GM13976 (cell line): ENCODE data around the gene CCDC18.
A peak's percentile ranks its signal among the peaks of the same experiment; 100 is the strongest.

Source experiments
- DNase-seq: peaks from one replicate; pipeline ENCODE4 v3.0.0; 2012; ENCODE audit warnings: low spot score
- in situ Hi-C: fragments of 300-500 bp; cut with MboI; formaldehyde crosslinking; loops from one replicate; pipeline ENCODE4 v1.12.0; 2022; ENCODE audit warnings: low sequenced_read_pairs, mixed read lengths, inconsistent platforms; ENCODE audit not compliant: unreplicated experiment
- TF ChIP-seq, protein P1 (sequence below): IDR thresholded peaks from 2 replicates; pipeline ENCODE4 v1.5.1; 2012; ENCODE audit warnings: borderline replicate concordance, mild to moderate bottlenecking; ENCODE audit not compliant: insufficient read depth; ENCODE audit errors: extremely low read depth, missing control alignments, control extremely low read depth

Gene CCDC18

DNA sequence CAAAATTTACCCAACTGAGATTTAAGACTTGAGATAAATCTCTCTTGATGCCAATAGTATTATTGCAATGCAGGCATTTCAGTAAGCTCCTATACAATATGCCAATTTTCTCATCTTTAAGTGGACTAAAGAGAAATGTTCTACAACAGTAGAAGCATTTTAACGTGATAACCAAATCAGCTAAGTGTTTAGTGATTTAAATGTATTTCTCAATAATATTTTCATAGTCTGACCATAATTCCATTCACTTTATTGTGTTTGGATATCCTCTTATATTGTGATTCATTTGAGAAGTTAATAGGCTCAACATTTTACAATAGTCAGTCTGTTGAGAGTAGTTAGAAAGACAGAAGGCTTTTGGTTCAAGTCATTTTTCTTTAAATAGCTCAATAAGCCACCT is 120.6 kb downstream of the CCDC18 start:
- TF ChIP-seq, protein P1, sequence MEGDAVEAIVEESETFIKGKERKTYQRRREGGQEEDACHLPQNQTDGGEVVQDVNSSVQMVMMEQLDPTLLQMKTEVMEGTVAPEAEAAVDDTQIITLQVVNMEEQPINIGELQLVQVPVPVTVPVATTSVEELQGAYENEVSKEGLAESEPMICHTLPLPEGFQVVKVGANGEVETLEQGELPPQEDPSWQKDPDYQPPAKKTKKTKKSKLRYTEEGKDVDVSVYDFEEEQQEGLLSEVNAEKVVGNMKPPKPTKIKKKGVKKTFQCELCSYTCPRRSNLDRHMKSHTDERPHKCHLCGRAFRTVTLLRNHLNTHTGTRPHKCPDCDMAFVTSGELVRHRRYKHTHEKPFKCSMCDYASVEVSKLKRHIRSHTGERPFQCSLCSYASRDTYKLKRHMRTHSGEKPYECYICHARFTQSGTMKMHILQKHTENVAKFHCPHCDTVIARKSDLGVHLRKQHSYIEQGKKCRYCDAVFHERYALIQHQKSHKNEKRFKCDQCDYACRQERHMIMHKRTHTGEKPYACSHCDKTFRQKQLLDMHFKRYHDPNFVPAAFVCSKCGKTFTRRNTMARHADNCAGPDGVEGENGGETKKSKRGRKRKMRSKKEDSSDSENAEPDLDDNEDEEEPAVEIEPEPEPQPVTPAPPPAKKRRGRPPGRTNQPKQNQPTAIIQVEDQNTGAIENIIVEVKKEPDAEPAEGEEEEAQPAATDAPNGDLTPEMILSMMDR, result no peak
- no peak for DNase-seq
- in situ Hi-C loops, result loop anchor here (25.0 kb wide), 1 partner anchor 536 kb away; no protein-coding TSS in a partner anchor

DNA sequence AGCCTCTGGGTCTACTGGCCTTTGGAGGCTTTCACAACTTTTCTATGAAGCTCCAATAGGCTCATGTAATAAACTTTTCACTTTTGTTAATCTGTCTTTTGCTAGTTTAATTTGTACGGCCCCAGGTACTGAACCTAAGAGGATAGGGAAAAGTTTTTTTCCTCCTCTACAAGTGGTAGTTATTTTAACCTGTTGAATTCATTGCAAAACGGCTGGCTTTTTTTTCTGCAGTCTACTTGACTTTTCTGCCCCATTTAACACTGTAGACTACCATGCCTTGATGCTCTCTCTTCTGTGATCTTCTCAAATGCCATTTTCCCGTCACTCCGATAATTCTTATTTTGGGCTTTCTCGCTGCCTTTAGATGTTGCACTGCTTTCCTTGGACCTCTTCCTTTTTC is 121.6 kb downstream of the CCDC18 start:
- TF ChIP-seq, protein P1, result no peak
- DNase-seq, result no peak
- in situ Hi-C loops, result loop anchor here (25.0 kb wide), 1 partner anchor 535 kb away; no protein-coding TSS in a partner anchor

DNA sequence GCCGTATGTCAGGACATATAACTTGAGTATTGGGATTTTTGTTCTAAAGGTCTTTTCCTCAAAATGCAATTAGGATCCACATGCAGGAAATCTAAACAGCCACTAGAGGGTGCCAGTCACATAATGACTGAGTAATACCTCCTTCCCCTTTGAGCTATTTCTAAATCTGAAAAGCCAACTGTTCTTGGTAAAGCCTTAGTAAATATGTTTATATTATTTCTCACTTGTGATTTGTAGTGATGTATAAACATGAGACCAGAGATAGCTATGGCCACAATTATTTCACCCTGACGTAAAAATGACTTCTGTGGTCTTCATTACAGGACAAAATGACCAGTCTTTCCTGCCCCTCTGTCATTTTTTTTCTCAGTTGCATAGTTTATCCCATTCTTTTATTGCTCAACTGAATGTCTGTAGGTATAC is 124.2 kb downstream of the CCDC18 start:
- in situ Hi-C loops, result loop anchor here (25.0 kb wide), 1 partner anchor 533 kb away; no protein-coding TSS in a partner anchor
- peak; percentile 50 for DNase-seq
- TF ChIP-seq, protein P1, result peak; percentile 41

DNA sequence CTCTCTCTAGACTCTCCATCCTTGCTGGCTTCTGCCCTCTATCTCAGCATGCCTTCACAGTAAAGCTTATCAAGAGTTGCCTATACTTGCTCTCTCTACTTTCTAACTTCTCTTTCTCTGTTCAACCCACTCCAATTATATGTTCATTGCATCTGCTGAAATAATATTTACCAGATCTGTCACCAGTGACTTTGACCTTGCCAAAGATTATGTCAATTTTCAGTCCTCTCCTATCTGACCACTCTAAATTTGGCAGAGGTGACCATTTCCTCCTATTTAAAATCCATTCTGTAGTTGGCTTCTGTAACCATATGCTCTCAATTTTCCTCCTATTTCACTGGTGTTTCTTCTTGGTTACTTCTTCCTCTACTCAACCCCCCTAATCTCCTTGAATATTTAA is 126.4 kb downstream of the CCDC18 start:
- no peak for DNase-seq
- in situ Hi-C loops, result loop anchor here (25.0 kb wide), 1 partner anchor 530 kb away; no protein-coding TSS in a partner anchor
- TF ChIP-seq, protein P1, result no peak

DNA sequence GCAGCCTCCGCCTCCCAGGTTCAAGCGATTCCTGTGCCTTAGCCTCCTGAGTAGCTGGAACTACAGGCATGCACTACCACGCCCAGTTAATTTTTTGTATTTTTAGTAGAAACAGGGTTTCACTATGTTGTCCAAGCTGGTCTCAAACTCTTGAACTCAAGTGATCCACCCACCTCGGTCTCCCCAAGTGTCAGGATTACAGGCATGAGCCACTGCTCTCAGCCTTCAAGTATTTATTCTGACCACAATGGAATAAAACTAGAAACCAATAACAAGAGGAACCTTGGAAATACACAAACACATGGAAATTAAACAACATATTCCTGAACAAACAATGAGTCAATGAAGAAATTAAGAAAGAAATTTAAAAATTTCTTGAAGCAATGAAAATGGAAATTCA is 132.5 kb downstream of the CCDC18 start:
- DNase-seq, result no peak
- in situ Hi-C loops, result loop anchor here (25.0 kb wide), 1 partner anchor 524 kb away; no protein-coding TSS in a partner anchor
- TF ChIP-seq, protein P1, result no peak

DNA sequence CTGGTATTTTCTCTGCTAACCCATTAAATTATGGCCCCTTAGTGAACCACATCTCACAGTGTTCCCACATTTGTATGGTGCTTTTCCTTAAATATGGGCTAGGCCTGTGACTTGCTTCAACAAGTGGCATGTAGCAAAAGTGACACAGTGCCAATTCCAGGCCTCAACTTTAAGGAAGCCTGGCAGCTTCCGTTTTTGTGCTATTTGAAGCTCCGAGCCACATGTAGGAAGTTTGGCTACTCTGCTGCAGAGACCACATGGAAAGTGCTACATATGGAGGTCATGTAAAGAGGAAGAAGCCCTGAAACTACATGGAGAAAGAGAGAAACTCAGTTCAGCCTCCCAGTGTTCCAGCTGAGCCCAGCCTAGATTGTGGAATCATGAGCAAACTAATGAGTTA is 136.7 kb downstream of the CCDC18 start:
- no peak for DNase-seq
- in situ Hi-C loops, result loop anchor here (25.0 kb wide), 1 partner anchor 520 kb away; no protein-coding TSS in a partner anchor
- TF ChIP-seq, protein P1, result no peak

DNA sequence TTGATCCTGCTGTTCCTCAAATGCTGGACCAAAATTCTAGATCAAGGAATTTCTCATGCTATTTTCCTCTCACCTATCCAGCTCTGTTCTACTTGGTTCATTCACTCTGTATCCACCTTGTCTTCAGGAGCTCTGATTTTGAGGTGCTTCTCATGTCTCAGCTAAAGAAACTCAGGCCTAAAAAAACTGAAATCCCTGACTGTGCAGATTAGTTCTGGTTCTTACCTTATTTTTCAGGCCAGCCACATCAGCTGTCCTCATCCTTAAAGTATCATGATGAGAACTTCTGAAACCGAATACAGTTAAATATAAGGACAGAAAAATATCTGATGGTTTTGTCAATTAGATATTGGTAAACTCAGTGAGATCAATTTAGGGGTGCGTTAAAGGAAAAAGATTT is 137.4 kb downstream of the CCDC18 start:
- TF ChIP-seq, protein P1, result no peak
- in situ Hi-C loops, result loop anchor here (25.0 kb wide), 1 partner anchor 519 kb away; no protein-coding TSS in a partner anchor

More for the DNA sequence above, 137.4 kb downstream of the CCDC18 start:
- DNase-seq, result no peak
